MCF 10A (cell line): Measurements from ENCODE around the gene KRT222. TPM values are rescaled to one million over a fixed set of nuclear protein-coding genes. Genes with fewer than 3 reads are reported as not detected.

ENCODE experiments used
- BruUV-seq: library from RNA; stranded (reverse); fragments of 400-500 nt; replicated peaks from 2 replicates; lab custom pipeline; 2021; lab: Mats Ljungman, UMichigan
- CTCF ChIA-PET: fragments of 300-600 bp; sonication (Branson Sonifier 250); formaldehyde crosslinking; extraction: SDS; loops from one replicate; lab custom pipeline; 2021; ENCODE audit warnings: antibody characterized with exemption, inconsistent platforms; lab: Yijun Ruan, JAX
- POLR2A ChIA-PET: fragments of 300-600, 350-650 bp; sonication (Branson Sonifier 250); formaldehyde crosslinking; extraction: SDS; loops from one replicate; lab custom pipeline; 2020; ENCODE audit warnings: antibody characterized with exemption, inconsistent platforms; lab: Yijun Ruan, JAX
- DNase-seq: peaks from one replicate; pipeline ENCODE4 v3.0.0-alpha.2; 2018; ENCODE audit not compliant: unreplicated experiment
- H3K27ac Mint-ChIP-seq: one replicate; pipeline ENCODE4 v1.8.0; 2022; ENCODE audit warnings: mild to moderate bottlenecking, low read depth, mixed read lengths; ENCODE audit not compliant: unreplicated experiment
- H3K27me3 Mint-ChIP-seq: one replicate; pipeline ENCODE4 v1.8.0; 2022; ENCODE audit warnings: mixed read lengths; ENCODE audit not compliant: insufficient read depth, unreplicated experiment
- H3K36me3 Mint-ChIP-seq: one replicate; pipeline ENCODE4 v1.8.0; 2022; ENCODE audit warnings: mild to moderate bottlenecking, moderate library complexity, mixed read lengths; ENCODE audit not compliant: insufficient read depth, unreplicated experiment
- H3K4me1 Mint-ChIP-seq: one replicate; pipeline ENCODE4 v1.8.0; 2022; ENCODE audit warnings: mixed read lengths; ENCODE audit not compliant: insufficient read depth, unreplicated experiment
- H3K4me3 Mint-ChIP-seq: one replicate; pipeline ENCODE4 v1.8.0; 2022; ENCODE audit warnings: mild to moderate bottlenecking, moderate library complexity, mixed read lengths; ENCODE audit not compliant: unreplicated experiment
- H3K9me3 Mint-ChIP-seq: one replicate; pipeline ENCODE4 v1.8.0; 2022; ENCODE audit warnings: mixed read lengths; ENCODE audit not compliant: unreplicated experiment
- intact Hi-C: fragments of 100-400 bp; cut with micrococcal nuclease; formaldehyde crosslinking; loops from 2 replicates; pipeline ENCODE4 v1.14.1; 2022
- total RNA-seq: library from RNA; stranded (reverse); gene quantifications from 2 replicates; pipeline ENCODE4 v1.2.3, GENCODE V29; 2022
- TF ChIP-seq, protein P1 (sequence below): fragments of 200-600 bp; IDR thresholded peaks from one replicate; pipeline ENCODE4 v1.8.0; 2022; ENCODE audit warnings: antibody characterized with exemption, mild to moderate bottlenecking; ENCODE audit not compliant: unreplicated experiment

Gene KRT222
- total RNA-seq, 1 experiment from 2014 or later, result 0.49 TPM

DNA sequence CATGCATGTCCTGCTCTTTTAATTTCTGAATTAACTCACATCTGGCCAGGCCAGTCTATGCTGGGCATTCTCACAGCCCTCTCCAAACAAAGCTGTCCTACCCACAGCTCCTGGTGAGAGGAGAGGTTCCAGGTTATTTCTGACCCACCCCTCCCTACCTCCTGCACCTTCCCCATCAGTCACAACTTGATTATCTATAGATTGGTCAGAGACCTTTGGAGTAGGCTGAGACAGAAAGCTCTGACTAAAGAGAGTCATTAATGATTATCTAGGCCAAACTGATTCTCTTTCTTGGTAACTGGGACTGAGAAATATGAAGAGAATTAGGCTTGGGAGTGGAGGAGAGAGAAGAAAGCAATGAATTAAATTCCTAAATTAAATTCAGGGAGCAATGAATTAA, 1.4 kb upstream of the KRT222 start:
- Mint-ChIP-seq H3K27ac (no peak overlapping the region), H3K27me3 (peaks cover 11% of the 10 kb centered on the region), H3K36me3 (no peaks in the 10 kb centered on the region), H3K4me1 (peaks cover 5% of the 10 kb centered on the region), H3K4me3 (no peak overlapping the region), H3K9me3 (peaks cover 7% of the 10 kb centered on the region)
- DNase-seq, result no peak
- intact Hi-C loops, result no loop called here
- TF ChIP-seq, protein P1, sequence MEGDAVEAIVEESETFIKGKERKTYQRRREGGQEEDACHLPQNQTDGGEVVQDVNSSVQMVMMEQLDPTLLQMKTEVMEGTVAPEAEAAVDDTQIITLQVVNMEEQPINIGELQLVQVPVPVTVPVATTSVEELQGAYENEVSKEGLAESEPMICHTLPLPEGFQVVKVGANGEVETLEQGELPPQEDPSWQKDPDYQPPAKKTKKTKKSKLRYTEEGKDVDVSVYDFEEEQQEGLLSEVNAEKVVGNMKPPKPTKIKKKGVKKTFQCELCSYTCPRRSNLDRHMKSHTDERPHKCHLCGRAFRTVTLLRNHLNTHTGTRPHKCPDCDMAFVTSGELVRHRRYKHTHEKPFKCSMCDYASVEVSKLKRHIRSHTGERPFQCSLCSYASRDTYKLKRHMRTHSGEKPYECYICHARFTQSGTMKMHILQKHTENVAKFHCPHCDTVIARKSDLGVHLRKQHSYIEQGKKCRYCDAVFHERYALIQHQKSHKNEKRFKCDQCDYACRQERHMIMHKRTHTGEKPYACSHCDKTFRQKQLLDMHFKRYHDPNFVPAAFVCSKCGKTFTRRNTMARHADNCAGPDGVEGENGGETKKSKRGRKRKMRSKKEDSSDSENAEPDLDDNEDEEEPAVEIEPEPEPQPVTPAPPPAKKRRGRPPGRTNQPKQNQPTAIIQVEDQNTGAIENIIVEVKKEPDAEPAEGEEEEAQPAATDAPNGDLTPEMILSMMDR, result no peak
- ChIA-PET POLR2A (interaction anchor here (0.5 to 0.6 kb wide), 2 partner anchors 15 to 34 kb away, joined by 3 read pairs; no protein-coding TSS in a partner anchor), CTCF (interaction anchor here (0.5 to 0.6 kb wide), 2 partner anchors 13 to 31 kb away, joined by 3 to 4 read pairs; no protein-coding TSS in a partner anchor)
- no TSS peak for BruUV-seq

DNA sequence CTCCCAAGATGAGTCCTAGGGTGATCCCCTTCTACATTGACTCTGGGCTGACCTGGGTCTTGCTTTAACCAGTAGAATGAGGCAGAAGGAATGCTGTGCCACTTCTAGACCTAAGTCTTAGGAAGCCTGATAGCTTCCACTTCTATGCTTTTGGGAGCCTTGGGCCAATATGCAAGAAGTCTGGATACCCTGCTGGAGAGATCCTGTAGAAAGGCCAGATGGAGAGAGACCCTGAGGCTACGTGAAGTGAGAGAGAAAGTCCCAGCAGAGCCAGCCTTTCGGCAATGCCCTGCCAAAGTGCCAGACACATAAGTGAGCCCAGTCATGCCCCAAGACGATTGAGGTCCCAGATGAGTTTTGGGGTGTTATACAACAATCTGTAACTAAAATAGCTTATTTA, 1.7 kb downstream of the KRT222 start:
- H3K4me3 Mint-ChIP-seq, result no peak overlapping the region
- TF ChIP-seq, protein P1, result no peak
- no peak overlapping the region for H3K27ac Mint-ChIP-seq
- H3K36me3 Mint-ChIP-seq, result no peaks in the 10 kb centered on the region
- DNase-seq, result no peak
- no peaks in the 10 kb centered on the region for H3K9me3 Mint-ChIP-seq
- peaks cover 5% of the 10 kb centered on the region for H3K4me1 Mint-ChIP-seq
- H3K27me3 Mint-ChIP-seq, result no peaks in the 10 kb centered on the region
- intact Hi-C loops, result no loop called here
- no TSS peak for BruUV-seq
- POLR2A ChIA-PET, result interaction anchor here (0.7 to 1.0 kb wide), 2 partner anchors 74 to 904 kb away, joined by 3 to 4 read pairs; no protein-coding TSS in a partner anchor
- CTCF ChIA-PET, result no interaction called here

DNA sequence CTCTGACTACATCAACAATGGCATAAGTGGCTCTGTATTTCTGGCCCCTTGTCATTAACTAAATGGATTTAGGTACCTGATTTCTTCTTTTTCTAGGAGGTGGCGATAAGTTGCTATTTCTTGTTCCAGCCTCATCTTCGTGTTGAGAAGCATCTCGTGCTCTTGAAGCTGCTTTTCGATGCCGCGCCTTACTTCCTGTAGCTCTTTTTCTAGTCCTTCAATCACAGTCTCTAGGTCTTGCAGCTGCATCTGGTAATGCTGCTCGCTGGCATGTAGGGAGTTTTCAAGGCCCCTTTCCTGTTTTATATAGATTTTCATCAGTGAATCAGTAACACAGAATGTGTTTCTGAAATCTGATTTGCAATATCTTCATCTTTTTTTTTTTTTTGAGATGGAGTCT, 5.1 kb downstream of the KRT222 start:
- Mint-ChIP-seq H3K4me3 (no peak overlapping the region), H3K4me1 (peaks cover 2% of the 10 kb centered on the region), H3K36me3 (no peaks in the 10 kb centered on the region), H3K27ac (no peak overlapping the region), H3K9me3 (no peaks in the 10 kb centered on the region), H3K27me3 (no peaks in the 10 kb centered on the region)
- no peak for DNase-seq
- ChIA-PET CTCF (interaction anchor here (0.6 to 1.0 kb wide), 3 partner anchors 13 to 144 kb away, joined by 3 to 5 read pairs (median 4); no protein-coding TSS in a partner anchor), POLR2A (interaction anchor here (0.7 kb wide), 2 partner anchors 9 to 18 kb away, joined by 3 to 4 read pairs; no protein-coding TSS in a partner anchor)
- intact Hi-C loops, result no loop called here
- BruUV-seq, result no TSS peak
- TF ChIP-seq, protein P1, result no peak

DNA sequence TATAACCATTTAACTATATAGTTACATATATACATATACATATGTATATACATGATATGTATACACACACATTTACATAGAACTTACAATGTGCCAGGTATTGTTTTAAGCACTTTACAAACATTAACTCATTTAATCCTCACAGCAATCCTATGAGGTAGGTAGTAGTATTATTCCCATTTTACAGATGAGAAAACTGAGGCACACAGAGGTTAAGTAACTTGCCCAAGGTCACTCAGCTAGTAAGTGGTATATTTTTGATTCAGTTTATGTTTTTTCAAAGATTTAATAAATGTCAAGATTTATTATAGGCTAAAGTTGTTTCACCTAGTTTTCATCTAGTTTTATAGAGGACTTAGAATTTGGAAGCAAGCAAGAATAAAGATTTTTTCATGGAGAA, 6.6 kb downstream of the KRT222 start:
- no TSS peak for BruUV-seq
- Mint-ChIP-seq H3K27ac (no peak overlapping the region), H3K4me1 (peaks cover 3% of the 10 kb centered on the region), H3K9me3 (no peaks in the 10 kb centered on the region), H3K27me3 (no peaks in the 10 kb centered on the region), H3K36me3 (no peaks in the 10 kb centered on the region), H3K4me3 (no peak overlapping the region)
- ChIA-PET POLR2A (no interaction called here), CTCF (no interaction called here)
- intact Hi-C loops, result no loop called here
- TF ChIP-seq, protein P1, result no peak
- DNase-seq, result no peak
